GM10847 (cell line): Measurements from ENCODE around the gene MAST4.

Experiments used
- POLR2A ChIP-seq: IDR thresholded peaks from 2 replicates; pipeline ENCODE4 v1.6.1; 2011; ENCODE audit not compliant: insufficient read length; ENCODE audit errors: extremely low read depth

The MAST4 gene

GRCh38 chr5:66986534-66986933 is 390.3 kb downstream of the MAST4 start:
- TF ChIP-seq POLR2A: no peak

DNA sequence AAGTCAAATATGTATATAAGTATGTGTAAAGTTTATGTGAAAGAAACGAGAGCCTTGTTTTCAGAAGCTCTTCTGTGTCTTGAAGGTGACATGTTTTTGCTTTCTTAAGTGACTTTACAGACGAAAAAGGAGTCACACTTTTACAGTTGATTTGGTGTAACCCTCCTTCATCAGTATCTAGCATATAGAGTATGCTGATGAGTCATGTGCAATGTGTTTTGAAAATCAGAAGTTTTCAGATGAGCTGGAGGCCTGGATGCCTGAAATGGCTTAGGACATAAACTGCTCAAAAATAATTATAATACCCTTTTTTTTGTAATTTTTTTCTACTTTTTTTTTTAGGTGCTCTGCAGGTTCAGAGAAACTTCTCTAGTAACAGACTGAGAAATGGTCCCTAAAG is 390.9 kb downstream of the MAST4 start:
- TF ChIP-seq POLR2A: no peak

DNA sequence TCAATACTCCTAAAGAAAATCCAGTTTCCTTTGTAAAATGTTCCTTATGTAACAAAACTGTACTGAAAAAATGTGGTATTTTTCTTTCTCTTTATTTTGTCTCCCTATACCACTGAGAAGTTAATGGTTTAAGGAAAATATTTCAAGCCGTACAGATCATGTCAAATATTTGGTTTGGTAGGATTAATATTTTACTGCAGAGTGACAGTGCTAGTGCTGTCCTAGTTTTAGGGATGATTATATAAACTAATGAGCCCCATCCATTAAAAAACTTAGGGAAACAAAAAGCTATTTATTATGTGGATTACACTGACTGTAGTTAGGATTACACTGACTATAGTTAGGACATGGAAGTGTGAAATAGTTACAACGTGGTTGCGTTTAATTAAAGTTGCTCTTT is 391.3 kb downstream of the MAST4 start:
- TF ChIP-seq POLR2A: no peak

- no peak for TF ChIP-seq POLR2A
Observed at GRCh38 chr5:66987949-66988838, 392.0 kb downstream of the MAST4 start.

DNA sequence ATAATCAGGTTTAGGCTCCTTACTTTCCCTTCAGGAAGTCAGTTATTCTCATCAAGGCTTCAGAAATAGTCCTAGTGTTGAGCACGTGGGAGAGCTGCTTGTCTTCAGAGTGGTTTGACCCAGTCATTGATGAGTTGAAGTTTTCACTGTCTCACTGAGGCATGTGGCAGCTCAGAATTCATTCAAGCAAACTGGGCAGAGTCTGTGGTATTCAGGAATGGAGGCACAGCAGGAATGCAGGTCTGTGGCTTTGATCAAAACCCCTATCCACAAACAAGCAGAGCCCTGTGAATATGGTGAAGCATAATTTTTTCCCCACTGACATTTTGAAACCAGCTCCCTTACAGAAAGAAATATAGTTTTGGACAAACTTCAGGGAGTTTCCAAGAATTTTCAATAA is 393.1 kb downstream of the MAST4 start:
- no peak for TF ChIP-seq POLR2A

DNA sequence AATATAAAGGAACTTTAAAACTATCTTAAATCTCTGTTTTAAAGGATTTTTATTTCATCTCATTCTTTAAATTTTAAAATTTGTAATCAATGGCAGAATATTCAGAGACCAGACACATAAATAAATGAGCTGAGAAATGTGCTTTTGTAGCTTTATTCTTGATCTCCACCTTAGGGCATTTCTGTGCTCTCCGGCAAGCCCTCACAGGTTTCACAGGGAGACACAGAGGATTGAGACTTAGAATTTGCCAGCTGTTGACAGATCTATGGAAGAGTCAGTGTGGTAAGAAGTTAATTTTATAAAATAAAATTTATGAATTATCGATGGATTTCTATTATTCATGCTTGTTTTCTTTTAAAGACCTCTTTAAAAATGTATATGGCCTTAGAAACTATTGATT is 393.6 kb downstream of the MAST4 start:
- no peak for TF ChIP-seq POLR2A

DNA sequence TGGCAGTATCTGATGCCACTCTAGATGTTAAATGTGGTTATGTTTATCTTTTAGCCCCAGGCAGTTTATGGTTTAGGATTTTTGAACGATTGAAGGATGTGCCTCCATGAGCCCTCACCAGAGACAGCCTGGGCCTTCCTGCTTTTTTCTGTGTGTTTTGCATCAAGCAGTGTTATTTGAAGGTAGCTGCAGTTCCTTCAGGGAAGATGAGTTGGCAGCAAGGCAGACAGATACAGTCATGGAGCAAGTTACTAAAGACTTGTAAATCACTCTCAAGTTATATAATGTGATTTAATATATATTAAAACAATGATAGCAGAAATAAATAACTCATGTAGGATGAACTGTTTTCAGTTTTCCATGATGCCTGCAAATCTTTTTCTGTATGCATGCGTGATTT is 395.6 kb downstream of the MAST4 start:
- no peak for TF ChIP-seq POLR2A

DNA sequence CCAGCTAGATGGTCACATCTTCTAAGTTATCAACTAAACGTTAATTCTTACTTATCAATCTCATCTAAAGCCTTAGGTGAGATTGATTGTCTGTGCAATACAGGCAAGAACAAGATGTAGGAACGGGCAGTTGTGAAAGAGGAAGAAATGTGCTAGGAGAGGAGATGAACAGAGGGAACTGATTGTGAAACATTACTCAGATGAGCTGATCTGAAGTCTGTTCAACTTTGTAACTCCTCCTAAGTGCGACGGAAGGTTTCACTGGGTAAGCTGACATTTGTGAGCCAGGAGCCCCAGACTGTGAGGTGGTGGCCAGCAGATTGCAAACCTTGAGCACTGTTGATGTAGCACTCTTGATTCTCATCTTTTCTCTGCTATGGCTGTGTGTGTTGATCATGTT is 396.4 kb downstream of the MAST4 start:
- TF ChIP-seq POLR2A: no peak

- TF ChIP-seq POLR2A: no peak
Observed at GRCh38 chr5:66993448-66993847, 397.3 kb downstream of the MAST4 start.

- no peak for TF ChIP-seq POLR2A
Observed at GRCh38 chr5:66993882-66994281, 397.7 kb downstream of the MAST4 start.

GRCh38 chr5:66994790-66995189 is 398.6 kb downstream of the MAST4 start:
- TF ChIP-seq POLR2A: no peak

DNA sequence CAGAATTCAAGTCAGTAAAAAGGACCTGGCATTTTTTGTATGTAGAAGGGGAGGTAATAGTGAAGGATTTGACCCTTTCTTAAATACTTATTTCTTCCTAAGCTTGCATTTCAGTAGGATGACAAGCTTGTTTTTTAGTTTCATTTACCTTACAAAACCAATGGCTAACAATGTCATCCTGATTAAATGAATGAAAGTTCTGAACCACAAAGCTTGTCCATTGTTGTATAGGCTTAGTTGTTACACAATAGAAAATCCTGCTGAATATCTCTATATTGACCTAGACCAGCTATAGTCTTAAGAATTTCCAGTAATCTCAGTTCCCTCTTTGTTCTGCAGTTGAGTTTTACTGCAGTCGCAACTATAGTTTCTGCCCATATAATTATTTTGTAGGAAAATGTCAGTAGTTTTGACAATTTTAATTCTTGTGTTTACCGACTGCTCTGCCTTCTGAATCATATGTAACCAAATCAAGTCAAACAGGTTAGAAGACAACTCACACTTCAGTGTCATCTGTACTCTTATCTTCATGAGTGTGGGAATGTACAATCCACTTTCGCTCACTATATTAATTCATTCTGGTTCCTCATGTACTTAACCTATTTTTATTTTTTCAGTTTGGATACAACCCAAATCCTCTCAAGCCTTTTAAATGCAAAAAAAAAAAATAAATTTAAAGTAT is 404.7 kb downstream of the MAST4 start:
- TF ChIP-seq POLR2A: no peak

GRCh38 chr5:67002832-67003684 is 406.9 kb downstream of the MAST4 start:
- no peak for TF ChIP-seq POLR2A

DNA sequence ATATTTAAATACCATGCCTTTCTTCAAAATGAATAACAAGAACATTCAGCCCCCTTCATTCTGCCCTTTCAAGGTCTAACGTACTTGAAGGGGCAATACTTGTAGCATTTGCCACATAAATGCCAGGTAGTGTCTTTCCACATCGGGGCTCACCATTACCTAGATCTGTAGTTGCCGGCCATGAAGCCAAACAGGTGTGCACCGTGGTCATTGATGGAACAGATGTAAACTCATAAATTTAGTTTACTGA is 407.4 kb downstream of the MAST4 start:
- TF ChIP-seq POLR2A: no peak

DNA sequence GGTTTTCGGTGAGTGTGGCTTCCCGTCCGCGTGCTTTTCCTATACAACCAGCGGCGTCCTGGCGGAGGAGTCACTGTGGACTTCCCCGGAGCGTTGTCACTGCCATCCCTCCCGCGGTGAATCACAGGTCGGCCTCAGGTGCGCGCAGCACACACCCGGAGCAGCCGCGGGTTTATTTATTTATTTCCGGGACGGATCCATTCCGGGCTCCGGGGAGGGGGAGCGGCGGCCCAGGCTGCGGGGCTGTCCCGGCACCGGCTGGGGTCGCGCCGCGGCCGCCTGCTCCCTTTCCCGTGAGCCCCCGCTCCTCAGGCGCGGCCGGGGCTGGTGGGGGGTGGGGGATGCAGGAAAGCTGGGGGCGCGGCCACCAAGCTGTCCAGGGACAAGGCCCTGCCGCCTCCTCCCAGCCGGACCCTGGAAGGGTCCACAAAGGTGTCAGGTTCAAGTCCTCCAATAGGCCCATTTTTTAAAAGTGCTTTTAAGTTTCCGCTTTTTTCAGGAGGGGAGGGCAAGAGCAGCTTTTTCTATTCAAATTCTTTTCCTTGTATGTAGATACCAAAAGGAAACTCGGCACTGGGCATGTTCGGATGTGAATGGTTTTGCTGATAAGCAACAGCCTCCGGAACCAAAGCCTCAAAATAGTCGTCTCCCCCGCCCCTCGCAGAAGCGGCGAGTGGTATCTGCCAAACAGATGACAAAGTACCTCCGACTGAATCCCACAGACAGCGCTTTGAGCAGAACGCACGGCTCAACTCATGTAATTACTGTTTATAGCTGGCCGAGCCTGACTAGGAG is 407.9 kb downstream of the MAST4 start:
- no peak for TF ChIP-seq POLR2A

DNA sequence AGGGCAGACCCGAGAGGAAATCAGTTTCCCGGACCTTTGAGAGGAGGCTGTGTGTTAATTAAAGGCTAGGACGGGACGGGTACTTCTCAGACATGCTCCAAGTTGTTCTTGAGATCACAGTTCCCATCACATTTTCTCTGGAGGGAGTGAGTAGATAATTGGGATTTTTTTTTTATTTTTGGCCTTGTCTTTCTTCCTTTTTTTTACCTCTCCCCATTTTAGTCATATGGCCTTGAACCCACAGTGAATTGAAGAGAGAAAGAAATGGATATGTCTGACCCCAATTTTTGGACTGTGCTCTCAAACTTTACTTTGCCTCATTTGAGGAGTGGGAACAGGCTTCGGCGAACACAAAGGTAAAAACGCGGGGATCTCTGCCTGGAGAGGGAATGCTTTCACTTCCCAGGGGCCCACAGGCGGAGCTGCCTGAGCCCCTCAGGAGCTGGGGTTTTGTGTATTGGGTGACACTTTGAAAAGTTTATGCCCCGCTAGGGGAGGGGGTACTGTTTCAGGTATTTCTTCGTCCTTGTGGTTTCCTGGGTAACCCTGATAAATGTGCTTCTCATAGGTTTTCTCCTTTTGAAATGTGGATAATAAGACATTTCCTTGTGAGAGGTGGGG is 408.6 kb downstream of the MAST4 start:
- TF ChIP-seq POLR2A: no peak
